Measurements from ENCODE around the gene ERMP1. TPM values are rescaled to one million over a fixed set of nuclear protein-coding genes. Genes with fewer than 3 reads are reported as not detected.
"Not testable (repeated sequence)": the region's sequence is repeated elsewhere in the genome, so short reads cannot be mapped to it uniquely, and the experiment has no call there.

ERMP1 gene
- total RNA-seq, 1 experiment from 2014 or later = 3.2 TPM

DNA sequence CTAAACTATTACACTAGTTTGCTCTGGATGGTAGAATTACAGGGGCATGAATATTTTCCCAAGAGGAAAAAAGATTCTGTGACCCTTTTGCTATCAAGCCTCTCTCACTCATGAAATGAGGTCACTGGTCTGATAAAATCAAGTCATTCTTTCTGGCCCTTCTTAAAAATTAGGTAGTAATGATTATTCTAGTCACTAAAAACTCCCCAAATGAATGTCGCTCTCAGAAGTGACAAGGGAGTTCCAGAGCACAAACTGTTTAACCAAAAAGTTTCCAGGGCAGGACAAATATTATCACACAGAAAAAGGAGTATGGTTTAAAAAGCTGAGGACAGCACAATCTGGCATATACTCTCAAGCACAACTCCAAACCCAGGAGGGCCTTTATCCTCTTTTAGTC lies 12.5 kb downstream of the ERMP1 start:
- DNase-seq (ENCODE audit: low spot score) = no peak

DNA sequence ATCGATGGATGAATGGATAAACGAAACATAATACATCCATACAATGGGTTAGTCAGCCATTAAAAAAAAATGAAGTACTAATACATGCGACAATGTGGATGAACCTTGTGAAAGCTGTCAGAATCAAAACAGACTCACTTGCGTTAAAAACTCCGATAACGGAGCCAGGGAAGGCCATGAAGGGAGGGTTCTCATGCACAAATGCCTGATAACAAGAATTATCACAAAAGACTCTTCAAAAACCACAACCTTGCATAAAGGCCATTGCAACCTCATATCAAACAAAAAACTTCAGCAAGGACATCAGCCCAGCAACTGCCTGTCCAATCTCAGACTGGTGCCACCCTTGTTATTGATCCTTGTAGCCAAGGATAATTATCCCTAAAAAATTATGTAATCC lies 13.7 kb downstream of the ERMP1 start:
- DNase-seq (ENCODE audit: low spot score) = no peak

DNA sequence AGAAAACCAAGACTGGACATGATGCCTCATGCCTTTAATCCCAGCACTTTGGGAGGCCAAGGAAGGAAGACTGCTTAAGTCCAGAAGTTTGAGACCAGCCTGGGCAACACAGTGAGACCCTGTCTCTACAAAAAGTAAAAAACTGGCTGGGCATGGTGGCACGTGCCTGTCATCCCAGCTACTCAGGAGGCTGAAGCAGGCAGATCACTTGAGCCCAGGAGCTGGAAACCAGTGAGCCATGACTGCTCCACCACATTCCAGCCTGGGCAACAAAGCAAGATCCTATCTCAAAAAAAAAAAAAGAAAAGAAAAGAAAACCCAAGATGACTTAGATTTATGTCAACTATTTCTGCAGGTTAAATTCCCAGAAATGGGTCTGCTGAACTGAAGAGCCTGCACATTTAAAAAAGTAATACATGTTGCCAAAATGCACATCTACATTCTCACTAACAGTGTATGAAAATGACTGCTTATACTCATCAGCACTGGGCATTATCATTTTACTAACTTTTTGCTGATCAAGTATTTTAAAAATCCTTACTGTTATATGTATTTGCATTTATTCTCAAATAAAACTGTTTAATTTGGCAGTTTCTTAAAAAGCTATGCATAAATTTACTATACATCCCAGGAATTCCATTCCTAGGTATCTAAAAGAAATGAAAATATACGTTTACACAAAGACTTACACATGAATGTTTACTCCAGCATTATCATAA lies 14.3 kb downstream of the ERMP1 start:
- no peak for DNase-seq (ENCODE audit: low spot score)

- DNase-seq (ENCODE audit: low spot score) = peak; percentile 60
Measured at GRCh38 chr9:5817862-5818261, 15.1 kb downstream of the ERMP1 start.

DNA sequence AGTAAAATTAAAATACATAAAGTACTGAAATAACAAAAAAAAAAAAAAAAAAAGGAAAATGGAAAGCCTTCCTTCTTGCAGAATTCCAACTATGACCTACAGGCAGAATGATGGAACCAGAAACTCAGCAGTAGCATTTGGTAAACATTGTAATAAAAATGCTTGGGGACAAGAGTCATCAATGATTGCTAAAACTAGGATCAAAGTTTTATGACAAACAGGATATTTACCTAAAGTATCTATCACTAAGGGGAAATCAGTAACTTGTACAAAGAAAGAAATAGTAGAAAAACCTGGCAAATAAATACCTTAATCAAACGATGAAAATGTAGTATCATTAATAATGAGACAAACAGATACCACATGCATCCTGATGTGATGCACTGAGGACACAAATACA lies 17.5 kb downstream of the ERMP1 start:
- DNase-seq (ENCODE audit: low spot score) = no peak

DNA sequence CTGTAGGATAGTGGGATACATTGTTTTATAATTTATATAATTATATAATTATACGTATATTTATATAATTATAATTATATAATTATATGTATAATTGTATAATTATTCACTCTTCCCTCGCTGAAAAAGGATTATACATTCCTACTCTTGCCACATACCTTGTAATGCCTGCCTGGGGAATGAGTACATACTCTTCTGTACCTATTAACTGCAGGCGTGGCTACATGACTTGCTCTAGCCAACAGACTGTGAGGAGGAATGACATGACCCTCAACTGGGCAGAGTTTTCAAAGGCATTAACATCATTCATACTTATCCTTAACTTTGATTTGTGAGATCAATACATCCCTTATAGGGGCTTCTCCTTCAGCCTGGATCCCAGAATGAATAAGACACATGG lies 19.1 kb downstream of the ERMP1 start:
- no peak for DNase-seq (ENCODE audit: low spot score)

DNA sequence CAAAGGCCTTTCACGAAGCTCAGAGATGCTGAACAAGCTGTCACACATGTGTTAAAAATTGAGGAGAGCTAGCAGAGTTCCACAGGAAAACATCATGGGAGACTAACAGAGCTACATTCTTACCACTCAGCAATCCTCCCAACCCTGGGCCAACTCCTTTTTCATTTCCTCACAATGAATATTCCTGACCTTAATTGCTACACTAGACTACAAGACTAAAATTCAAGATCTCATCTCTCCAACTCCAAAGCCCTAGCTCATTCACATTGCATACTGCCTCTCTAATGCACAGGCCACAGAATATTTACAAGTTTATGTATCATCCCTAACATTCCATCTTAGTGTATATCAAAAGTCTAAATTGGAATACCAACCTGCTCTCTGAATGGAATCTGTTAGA lies 21.2 kb downstream of the ERMP1 start:
- no peak for DNase-seq (ENCODE audit: low spot score)

GRCh38 chr9:5805478-5805877 lies 27.4 kb downstream of the ERMP1 start:
- DNase-seq (ENCODE audit: low spot score) = no peak

- no peak for DNase-seq (ENCODE audit: low spot score)
Measured at GRCh38 chr9:5801739-5802113, 31.2 kb downstream of the ERMP1 start.

DNA sequence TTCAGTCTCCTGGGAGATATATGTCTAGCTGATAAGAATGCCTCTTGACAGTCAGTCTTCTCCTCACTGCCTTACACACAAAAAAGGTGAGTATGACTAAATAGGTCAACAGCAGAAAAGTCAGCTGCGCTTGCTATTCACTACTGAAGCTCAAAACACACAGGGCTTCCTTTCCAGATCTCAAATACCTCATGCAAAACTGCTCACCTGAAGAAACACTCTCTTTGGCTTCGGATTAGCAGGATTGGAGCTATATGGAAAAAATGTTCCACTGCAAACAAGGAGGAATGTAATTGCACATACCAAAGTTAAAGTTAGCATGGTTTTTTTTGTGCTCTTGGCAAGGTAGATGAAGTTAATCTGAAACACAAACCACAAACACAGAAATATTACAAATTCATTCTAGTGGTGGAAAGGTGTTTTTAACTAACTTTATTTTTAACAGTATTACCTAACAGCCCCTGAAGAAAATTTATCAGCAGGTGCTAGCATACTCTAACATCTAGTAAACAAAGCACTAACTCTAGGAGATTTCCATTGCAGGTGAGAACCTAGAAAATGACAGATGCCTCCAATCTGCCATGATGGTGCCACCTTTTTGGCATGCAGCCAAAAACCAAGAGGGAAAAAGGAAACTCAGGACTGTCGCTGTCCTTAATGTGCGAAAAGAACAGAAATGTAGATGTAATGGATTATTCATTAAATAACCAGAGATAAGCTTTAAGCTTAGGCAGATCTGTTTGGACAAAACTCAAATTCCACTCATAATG lies 31.8 kb downstream of the ERMP1 start:
- DNase-seq (ENCODE audit: low spot score) = no peak

DNA sequence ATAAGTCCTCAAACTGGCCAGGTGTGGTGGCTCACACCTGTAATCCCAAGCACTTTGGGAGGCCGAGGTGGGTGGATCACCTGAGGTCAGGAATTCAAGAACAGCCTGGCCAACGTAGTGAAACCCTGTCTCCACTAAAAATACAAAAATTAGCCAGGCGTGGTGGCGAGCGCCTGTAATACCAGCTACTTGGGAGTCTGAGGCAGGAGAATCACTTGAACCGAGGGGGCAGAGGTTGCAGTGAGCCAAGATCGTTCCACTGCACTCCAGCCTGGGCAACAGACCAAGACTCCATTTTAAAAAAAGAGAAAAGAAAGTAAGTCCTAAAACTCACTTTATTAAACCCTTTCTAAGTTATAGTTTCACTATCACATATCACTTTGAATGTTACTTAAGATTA lies 32.5 kb downstream of the ERMP1 start:
- DNase-seq (ENCODE audit: low spot score) = not testable (repeated sequence)

DNA sequence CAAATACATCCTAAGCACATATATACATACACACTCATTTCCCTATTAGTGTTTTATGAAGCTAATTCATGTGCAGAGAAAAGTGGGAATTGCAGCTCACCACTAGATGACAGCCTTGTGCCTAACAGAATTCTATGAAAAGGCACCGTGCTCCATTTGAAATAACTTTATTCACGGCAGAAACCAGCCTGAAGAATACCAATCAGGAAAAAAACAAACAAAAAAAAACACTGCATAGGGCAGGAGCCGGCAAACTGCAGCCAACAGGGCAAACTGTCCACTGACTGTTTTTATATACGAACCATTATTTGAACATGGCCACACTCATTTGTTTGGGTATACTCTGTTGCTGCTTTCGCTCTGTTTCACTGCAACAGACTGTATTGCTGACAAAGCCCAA lies 33.6 kb downstream of the ERMP1 start:
- peak; percentile 46 for DNase-seq (ENCODE audit: low spot score)

GRCh38 chr9:5798581-5798980 lies 34.3 kb downstream of the ERMP1 start:
- DNase-seq (ENCODE audit: low spot score) = no peak

- DNase-seq (ENCODE audit: low spot score) = no peak
Measured at GRCh38 chr9:5796298-5796697, 36.6 kb downstream of the ERMP1 start.

- DNase-seq (ENCODE audit: low spot score) = no peak
Measured at GRCh38 chr9:5793812-5794211, 39.1 kb downstream of the ERMP1 start.

GRCh38 chr9:5791870-5792269 lies 41.0 kb downstream of the ERMP1 start:
- no peak for DNase-seq (ENCODE audit: low spot score)

DNA sequence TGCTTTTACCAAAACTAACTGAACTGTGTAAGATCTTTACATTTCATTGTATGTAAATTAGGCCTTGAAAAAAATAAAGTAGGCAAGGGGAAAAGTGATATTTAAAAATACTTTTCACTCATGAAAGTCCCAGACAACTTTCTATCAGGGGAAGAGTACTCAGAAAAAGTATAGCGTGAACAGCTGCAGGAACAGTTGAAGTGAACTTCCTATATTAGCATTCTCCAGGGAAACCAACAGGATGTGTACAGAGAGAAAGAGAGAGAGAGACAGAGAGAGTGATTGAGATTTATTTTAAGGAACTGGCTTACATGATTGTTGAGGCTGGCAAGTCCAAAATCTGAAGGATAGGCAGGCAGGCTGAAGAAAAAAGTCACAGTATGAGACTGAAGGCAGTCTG lies 42.0 kb downstream of the ERMP1 start:
- DNase-seq (ENCODE audit: low spot score) = no peak

DNA sequence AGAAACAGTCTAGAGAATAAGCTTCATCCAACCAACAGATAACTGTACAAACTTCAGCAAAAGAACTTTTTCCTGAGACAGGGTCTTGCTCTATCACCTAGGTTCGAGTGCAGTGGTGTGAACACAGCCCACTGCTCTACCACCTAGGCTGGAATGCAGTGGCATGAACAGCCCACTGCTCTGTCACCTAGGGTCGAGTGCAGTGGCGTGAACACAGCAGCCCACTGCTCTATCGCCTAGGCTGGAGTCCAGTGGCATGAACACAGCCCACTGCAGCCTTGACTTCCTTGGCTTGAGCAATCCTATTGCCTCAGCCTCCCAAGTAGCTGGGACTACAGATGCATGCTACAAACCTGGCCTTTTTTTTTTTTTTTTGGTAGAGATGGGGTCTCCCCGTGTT lies 43.4 kb downstream of the ERMP1 start:
- no peak for DNase-seq (ENCODE audit: low spot score)

DNA sequence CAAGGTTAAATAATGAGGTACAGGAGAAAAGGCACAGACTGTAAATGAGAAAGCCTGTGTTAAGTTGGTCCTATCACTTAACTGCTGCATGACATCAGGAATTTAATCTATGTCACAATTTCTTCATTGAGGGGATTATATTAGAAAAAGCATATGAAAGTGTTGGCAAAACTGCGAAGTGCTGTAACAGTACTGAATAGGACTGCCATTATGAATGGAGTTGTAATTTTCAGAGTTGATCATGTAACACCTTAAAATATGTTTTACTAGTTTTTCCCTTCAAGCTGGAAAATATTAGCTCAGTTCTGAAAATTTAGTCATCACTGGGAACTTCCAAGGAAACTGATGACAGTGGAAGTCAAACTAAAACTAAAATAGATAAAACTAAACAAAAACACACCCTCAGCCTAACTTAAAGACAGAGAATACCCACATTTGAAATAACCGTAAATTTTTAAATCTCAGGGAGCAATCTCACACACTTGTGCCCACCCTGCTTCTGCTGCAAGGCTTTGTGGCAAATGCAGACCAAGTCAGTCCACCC lies 45.1 kb downstream of the ERMP1 start:
- DNase-seq (ENCODE audit: low spot score) = no peak

DNA sequence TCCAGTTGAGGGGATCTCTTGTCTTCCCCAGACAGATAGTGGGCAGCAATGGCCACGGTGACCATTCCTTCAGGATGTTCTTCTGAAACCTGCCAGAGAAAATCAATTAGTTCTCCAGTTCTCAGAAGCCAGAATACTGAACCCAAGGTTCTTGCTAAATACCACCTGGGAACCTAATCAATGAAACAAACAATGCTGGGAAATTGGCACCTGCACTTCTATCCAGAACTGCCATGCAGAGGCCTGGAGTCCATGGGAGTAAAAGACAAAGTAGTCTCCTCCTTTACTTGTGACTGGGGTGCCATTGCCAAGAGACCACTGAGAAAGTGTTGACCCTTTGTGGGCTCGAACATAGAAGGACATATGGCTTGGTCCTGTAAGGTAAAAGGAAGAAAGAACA lies 45.7 kb downstream of the ERMP1 start:
- no peak for DNase-seq (ENCODE audit: low spot score)

- no peak for DNase-seq (ENCODE audit: low spot score)
Measured at GRCh38 chr9:5786370-5787127, 46.4 kb downstream of the ERMP1 start.

DNA sequence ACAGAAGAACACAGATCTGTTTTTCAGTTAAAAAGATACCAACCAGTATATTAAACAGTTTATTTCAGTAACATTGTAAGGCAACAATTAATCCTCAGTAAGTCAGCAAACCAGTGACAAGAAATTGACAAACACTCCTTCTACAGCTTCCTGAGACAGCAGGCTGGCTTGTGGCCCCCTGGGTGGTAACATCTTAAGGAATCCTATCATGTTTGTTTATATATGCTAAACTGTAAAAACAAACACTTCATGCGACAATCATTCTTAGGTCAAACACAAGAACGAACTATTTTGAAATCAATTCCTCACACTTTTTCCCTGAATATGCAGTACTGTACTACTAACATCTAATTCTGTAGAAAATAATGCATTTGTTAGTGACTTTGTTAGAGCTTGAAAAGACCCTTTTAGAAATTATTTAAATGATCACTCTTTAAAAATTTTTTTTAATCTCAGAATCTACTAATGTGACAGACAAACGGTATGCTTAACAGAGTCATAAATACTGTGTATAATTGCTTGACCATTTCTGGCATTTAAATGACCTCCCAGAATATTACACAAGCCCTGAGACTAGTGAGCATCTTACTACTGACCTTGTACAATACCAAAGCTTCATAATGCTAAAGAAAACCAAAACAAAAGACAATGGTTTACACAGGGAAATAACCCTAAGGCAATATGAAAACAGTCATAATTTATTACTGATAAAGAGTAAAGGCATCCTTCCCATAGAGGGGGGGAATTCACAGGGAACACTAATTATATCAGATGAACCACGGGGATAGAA lies 48.2 kb downstream of the ERMP1 start:
- no peak for DNase-seq (ENCODE audit: low spot score)
